Stomach (tissue), 9 donors: ENCODE data around the gene MFGE8. TPM values are rescaled to one million over a fixed set of nuclear protein-coding genes. Genes with fewer than 3 reads are reported as not detected.

Source experiments
- DNase-seq, 2 donors: peaks; one replicate each; pipeline versions ENCODE4 v3.0.0 to v3.0.0-alpha.2; 2013 to 2019
- H3K27ac ChIP-seq, 5 donors: fragments of 200-600 bp in 4 of 5; sonication (generic) in 4 of 5; one replicate each; pipeline ENCODE4 v1.5.1; 2013 to 2019; ENCODE audit warnings: mild to moderate bottlenecking in 1 of 5, moderate library complexity in 1 of 5
- H3K27me3 ChIP-seq, 3 donors: fragments of 200-600 bp; sonication (generic); one replicate each; pipeline ENCODE4 v1.5.1; 2017 to 2019; ENCODE audit warnings: mixed run types in 1 of 3
- H3K36me3 ChIP-seq, 4 donors: fragments of 200-600 bp; sonication (generic); 1 replicate in 3 of 4; 2 replicates in 1 of 4; pipeline ENCODE4 v1.5.1; 2016 to 2019
- H3K4me1 ChIP-seq, 4 donors: fragments of 200-600 bp; sonication (generic); one replicate each; pipeline ENCODE4 v1.5.1; 2016 to 2019
- H3K4me3 ChIP-seq, 4 donors: fragments of 200-600 bp; sonication (generic) in 3 of 4; one replicate each; pipeline ENCODE4 v1.5.1; 2016 to 2019; ENCODE audit warnings: mild to moderate bottlenecking in 1 of 4
- H3K9me3 ChIP-seq, 4 donors: fragments of 200-600 bp; sonication (generic); one replicate each; pipeline ENCODE4 v1.5.1; 2016 to 2019
- CTCF ChIP-seq, 7 experiments: fragments of 450-650 bp in 4 of 7; fragments of 200-600 bp in 3 of 7; sonication (generic) in 3 of 7; IDR thresholded peaks; one replicate each; pipeline ENCODE4 v1.5.1; 2016 to 2019; ENCODE audit warnings: antibody characterized with exemption in 7 of 7, control low read depth in 2 of 7, mild to moderate bottlenecking in 1 of 7
- EP300 ChIP-seq: sonication (generic); formaldehyde crosslinking; IDR thresholded peaks from one replicate; pipeline ENCODE4 v1.6.1; 2017; ENCODE audit warnings: antibody characterized with exemption
- POLR2A ChIP-seq, 4 donors: fragments of 450-650 bp; IDR thresholded peaks; one replicate each; pipeline ENCODE4 v1.6.1; 2016; ENCODE audit warnings: antibody characterized with exemption in 4 of 4, control low read depth in 2 of 4, mild to moderate bottlenecking in 1 of 4, moderate library complexity in 1 of 4
- POLR2AphosphoS5 ChIP-seq, 3 donors: sonication (generic); formaldehyde crosslinking; IDR thresholded peaks; one replicate each; pipeline ENCODE4 v1.6.1; 2016; ENCODE audit warnings: antibody characterized with exemption in 3 of 3
- WGBS, 5 donors: extraction: QIAGEN DNeasy Blood & Tissue Kit in 3 of 5; methylation state at CpG; one replicate each; pipeline versions ENCODE4 v1.1.5 to v1.1.7; 2013 to 2018; 5-methylcytosine and 5-hydroxymethylcytosine counted together
- intact Hi-C: fragments of 100-400 bp; cut with DNase I; formaldehyde crosslinking; loops from one replicate; pipeline ENCODE4 v1.15.1; 2023; ENCODE audit warnings: low total_unique reads
- polyA plus RNA-seq, 3 donors: library from polyadenylated mRNA; stranded (reverse); fragments of 200-250 nt; gene quantifications; one replicate each; pipeline ENCODE4 v1.2.3, GENCODE V29; 2013
- total RNA-seq, 5 donors: library from RNA; depleted of rRNA; stranded (reverse); fragments of >200 nt; gene quantifications; one replicate each; pipeline versions ENCODE4 v1.1.0 to v1.2.3, GENCODE V29; 2014 to 2016
- donor health status: healthy with polysubstance abuse.
- donor health status: Bipolar disorder and iron deficiency.
- donor health status: healthy.

Gene MFGE8
- total and polyA plus RNA-seq, 8 donors, result 39.3 to 380 (median 68.3) TPM

DNA sequence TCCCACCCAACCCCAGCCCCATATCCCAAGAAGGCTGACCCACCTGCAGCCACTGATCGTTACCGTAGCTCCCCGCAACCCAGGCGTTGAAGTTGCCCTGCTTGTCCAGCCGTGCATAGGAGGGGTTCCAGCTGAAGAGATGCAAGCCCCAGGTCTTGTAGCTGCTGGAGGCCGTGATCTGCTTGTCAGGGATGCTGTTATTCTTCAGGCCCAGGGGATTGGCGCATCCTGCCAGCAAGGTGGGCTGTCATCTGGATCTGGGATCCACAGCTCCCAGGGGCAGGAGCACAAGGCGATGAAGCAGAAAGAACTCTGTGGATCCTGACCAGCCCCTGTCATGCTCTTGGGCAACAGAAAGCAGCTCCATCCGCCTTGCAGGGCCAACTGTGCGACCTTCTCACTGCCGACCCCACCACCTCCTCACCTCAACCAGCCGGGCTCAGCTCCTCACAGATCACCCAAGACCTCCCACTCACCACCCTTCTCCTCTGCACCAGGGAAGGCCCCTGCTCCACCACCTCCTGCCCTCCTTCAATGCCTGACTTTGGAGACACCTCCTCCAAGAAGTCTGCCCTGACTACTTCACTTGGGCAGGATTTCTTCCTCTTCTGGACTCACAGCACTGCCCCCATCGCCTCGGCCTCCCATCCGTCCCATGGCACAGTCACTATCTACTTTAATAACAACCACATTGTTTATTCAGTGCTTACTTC is 11.5 kb downstream of the MFGE8 start:
- DNase-seq, result no peak
- Histone ChIP-seq H3K27ac (no peak overlapping the region), H3K9me3 (no peaks in the 10 kb centered on the region), H3K4me1 (peaks cover 12 to 32% (median 21%) of the 10 kb centered on the region in 4 donors), H3K27me3 (no peaks in the 10 kb centered on the region), H3K4me3 (no peak overlapping the region), H3K36me3 (peaks cover 11 to 63% (median 46%) of the 10 kb centered on the region in 4 donors)
- intact Hi-C loops, result loop anchor here (5.0 to 10.0 kb wide), 2 partner anchors 116 to 283 kb away; no protein-coding TSS in a partner anchor
- TF ChIP-seq POLR2A (IDR thresholded peaks at IDR 0.05) (no peak), EP300 (no peak), POLR2AphosphoS5 (IDR thresholded peaks at IDR 0.05) (no peak)
- WGBS, 5 donors, result 87 to 92% (median 90%) methylated on average over 13 to 15 of the region's 15 CpGs

GRCh38 chr15:88900982-88901418 is 12.2 kb downstream of the MFGE8 start:
- H3K27ac ChIP-seq, result no peak overlapping the region

DNA sequence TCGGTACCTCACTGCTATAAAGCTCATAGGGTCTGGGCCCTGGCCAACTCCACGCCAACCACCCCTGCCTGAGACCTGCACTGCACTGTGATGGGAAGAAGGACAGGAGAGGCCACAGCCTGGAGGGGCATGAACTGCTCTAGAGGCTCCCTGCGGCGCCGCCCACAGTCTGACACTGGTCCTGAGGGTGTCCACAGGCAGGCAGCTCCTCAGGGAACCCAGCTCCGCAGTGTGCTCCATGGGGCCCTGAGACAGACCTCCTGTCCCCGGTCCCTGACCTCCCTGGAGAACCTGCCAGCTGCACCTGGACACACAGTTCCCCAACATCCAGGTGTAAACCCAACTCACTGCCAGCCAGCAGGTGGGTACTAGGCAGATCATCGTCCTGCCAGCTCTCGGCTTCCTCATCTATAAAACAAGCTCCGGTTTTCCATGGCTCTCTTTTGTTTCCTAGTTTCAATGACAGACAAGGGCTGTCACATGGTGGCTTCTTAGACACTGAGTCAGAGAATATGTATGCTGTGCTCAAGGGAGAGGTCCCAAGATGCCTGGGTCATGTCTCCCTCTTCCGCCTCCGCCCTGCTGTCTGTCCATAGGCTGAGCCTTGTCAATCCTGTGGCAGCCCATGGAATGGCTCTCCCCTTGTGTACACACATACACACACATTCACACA is 12.7 kb downstream of the MFGE8 start:
- WGBS, 5 donors, result 86 to 94% (median 92%) methylated on average over 7 to 12 of the region's 12 CpGs
- TF ChIP-seq CTCF (IDR thresholded peaks at IDR 0.05) (no peak), POLR2AphosphoS5 (IDR thresholded peaks at IDR 0.05) (no peak), EP300 (no peak), POLR2A (IDR thresholded peaks at IDR 0.05) (no peak)
- H3K27ac ChIP-seq, result no peak overlapping the region
- H3K27me3 ChIP-seq, result peaks cover 0 to 7% (median 3%) of the 10 kb centered on the region in 3 donors
- H3K9me3 ChIP-seq, result no peaks in the 10 kb centered on the region
- H3K4me1 ChIP-seq, result peaks cover 16 to 33% (median 28%) of the 10 kb centered on the region in 4 donors
- no peak for DNase-seq
- no peak overlapping the region for H3K4me3 ChIP-seq
- peaks cover 11 to 51% (median 36%) of the 10 kb centered on the region in 4 donors for H3K36me3 ChIP-seq
- intact Hi-C loops, result loop anchor here (5.0 to 10.0 kb wide), 2 partner anchors 117 to 284 kb away; no protein-coding TSS in a partner anchor

More at GRCh38 chr15:88900982-88901418, 12.2 kb downstream of the MFGE8 start:
- TF ChIP-seq POLR2A (IDR thresholded peaks at IDR 0.05) (no peak), CTCF (IDR thresholded peaks at IDR 0.05) (no peak), POLR2AphosphoS5 (IDR thresholded peaks at IDR 0.05) (no peak), EP300 (no peak)
- H3K27me3 ChIP-seq, result peaks cover 0 to 3% (median 0%) of the 10 kb centered on the region in 3 donors
- H3K9me3 ChIP-seq, result no peaks in the 10 kb centered on the region
- no peak for DNase-seq
- H3K36me3 ChIP-seq, result peaks cover 11 to 56% (median 41%) of the 10 kb centered on the region in 4 donors
- H3K4me3 ChIP-seq, result no peak overlapping the region
- peaks cover 12 to 32% (median 23%) of the 10 kb centered on the region in 4 donors for H3K4me1 ChIP-seq
- intact Hi-C loops, result loop anchor here (5.0 to 10.0 kb wide), 2 partner anchors 116 to 284 kb away; no protein-coding TSS in a partner anchor
- WGBS, 5 donors, result 76 to 96% (median 85%) methylated on average over 5 of the region's 5 CpGs

- intact Hi-C loops, result no loop called here
- WGBS, 5 donors, result 89 to 95% (median 91%) methylated on average over 9 of the region's 9 CpGs
These were observed 13.9 kb downstream of the MFGE8 start for GRCh38 chr15:88899251-88899650.

More at GRCh38 chr15:88899251-88899650, 13.9 kb downstream of the MFGE8 start:
- no peak for DNase-seq
- Histone ChIP-seq H3K27ac (no peak overlapping the region), H3K27me3 (peaks cover 0 to 19% (median 15%) of the 10 kb centered on the region in 3 donors), H3K4me3 (no peak overlapping the region), H3K36me3 (peaks cover 11 to 49% (median 34%) of the 10 kb centered on the region in 4 donors), H3K9me3 (no peaks in the 10 kb centered on the region), H3K4me1 (peaks cover 27 to 36% (median 33%) of the 10 kb centered on the region in 4 donors)
- no peak for TF ChIP-seq CTCF (IDR thresholded peaks at IDR 0.05)
- TF ChIP-seq POLR2A (IDR thresholded peaks at IDR 0.05), result no peak
- no peak for TF ChIP-seq EP300
- TF ChIP-seq POLR2AphosphoS5 (IDR thresholded peaks at IDR 0.05), result no peak
